ENCODE data around the gene PRELID2.

Gene PRELID2

DNA sequence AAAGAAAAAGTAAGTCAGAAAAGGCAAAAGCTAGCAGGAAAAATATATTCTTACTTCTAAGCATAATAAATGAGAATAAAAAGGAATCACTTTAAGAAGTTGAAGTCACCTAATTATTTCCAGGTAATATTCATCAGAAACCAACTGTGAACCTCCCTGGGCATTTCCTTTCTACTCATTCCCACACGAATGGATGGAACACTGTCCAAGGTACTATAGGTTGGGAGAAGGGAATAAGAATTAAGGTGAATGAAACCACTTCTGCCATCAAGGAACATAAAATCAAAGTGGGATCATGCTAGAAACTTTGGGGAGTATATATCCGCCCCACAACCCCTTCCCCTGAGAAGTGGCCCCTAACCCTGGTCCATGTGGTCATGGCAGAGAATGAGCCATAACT lies 41.6 kb downstream of the PRELID2 start:
- TF ChIP-seq, protein P1, sequence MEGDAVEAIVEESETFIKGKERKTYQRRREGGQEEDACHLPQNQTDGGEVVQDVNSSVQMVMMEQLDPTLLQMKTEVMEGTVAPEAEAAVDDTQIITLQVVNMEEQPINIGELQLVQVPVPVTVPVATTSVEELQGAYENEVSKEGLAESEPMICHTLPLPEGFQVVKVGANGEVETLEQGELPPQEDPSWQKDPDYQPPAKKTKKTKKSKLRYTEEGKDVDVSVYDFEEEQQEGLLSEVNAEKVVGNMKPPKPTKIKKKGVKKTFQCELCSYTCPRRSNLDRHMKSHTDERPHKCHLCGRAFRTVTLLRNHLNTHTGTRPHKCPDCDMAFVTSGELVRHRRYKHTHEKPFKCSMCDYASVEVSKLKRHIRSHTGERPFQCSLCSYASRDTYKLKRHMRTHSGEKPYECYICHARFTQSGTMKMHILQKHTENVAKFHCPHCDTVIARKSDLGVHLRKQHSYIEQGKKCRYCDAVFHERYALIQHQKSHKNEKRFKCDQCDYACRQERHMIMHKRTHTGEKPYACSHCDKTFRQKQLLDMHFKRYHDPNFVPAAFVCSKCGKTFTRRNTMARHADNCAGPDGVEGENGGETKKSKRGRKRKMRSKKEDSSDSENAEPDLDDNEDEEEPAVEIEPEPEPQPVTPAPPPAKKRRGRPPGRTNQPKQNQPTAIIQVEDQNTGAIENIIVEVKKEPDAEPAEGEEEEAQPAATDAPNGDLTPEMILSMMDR (IDR thresholded peaks at IDR 0.05; ENCODE audit: insufficient read depth, low read length, poor library complexity, severe bottlenecking), result no peak
- Histone ChIP-seq H3K4me3 (replicated peaks; ENCODE audit: low read depth, low read length) (no peak overlapping the region), H3K36me3 (ENCODE audit: control insufficient read depth, insufficient read depth, low read length) (no peaks in the 10 kb centered on the region), H3K27me3 (replicated peaks; ENCODE audit: control insufficient read depth, insufficient read depth, low read length) (no peaks in the 10 kb centered on the region; the same call in 1 of the 2 replicates)
- DNase-seq (ENCODE audit: extremely low read depth, insufficient read length), result no peak

DNA sequence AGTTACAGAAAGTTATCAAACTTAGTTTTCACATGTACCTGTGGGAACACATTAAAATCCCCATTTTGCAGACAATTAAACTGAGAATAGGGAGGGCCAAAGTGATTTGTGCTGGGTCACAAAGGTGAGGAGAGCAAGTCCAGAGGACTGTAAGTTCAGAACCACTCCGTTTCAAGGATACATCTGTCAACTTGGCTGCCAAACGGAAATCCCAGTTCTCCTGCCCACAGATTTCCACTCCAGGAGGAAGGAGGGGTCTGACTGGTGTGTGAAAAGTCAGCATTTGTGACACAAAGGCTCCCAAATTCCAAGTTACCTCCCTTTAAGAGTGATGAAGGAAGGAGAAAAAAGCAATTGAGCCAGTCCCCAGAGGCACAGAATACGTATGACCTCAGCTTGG lies 42.3 kb downstream of the PRELID2 start:
- H3K4me3 ChIP-seq (replicated peaks; ENCODE audit: low read depth, low read length), result no peak overlapping the region
- no peak for DNase-seq (ENCODE audit: extremely low read depth, insufficient read length)
- H3K36me3 ChIP-seq (ENCODE audit: control insufficient read depth, insufficient read depth, low read length), result no peaks in the 10 kb centered on the region
- H3K27me3 ChIP-seq (replicated peaks; ENCODE audit: control insufficient read depth, insufficient read depth, low read length), result no peaks in the 10 kb centered on the region; the same call in 1 of the 2 replicates
- TF ChIP-seq, protein P1 (IDR thresholded peaks at IDR 0.05; ENCODE audit: insufficient read depth, low read length, poor library complexity, severe bottlenecking), result no peak

DNA sequence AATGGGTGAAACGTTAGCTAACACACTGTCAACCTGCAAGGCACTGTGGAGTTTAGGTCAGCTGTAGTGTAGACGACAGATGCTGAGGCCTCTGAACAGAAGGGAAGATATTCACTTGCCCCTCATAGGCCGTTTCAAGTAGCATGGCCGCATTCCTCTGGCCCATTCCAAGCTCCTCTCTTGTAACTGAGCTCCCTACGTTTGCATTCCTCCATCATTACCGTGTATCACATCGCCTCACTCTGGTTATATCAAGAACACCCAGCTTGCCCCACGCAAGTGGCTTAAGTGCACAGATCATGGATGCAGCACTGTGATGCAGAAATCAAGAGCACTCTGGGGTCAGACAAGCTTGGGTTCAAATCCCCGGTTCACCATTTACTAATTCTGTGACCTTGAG lies 43.3 kb downstream of the PRELID2 start:
- no peaks in the 10 kb centered on the region for H3K36me3 ChIP-seq (ENCODE audit: control insufficient read depth, insufficient read depth, low read length)
- TF ChIP-seq, protein P1 (IDR thresholded peaks at IDR 0.05; ENCODE audit: insufficient read depth, low read length, poor library complexity, severe bottlenecking), result no peak
- no peak for DNase-seq (ENCODE audit: extremely low read depth, insufficient read length)
- H3K4me3 ChIP-seq (replicated peaks; ENCODE audit: low read depth, low read length), result no peak overlapping the region
- H3K27me3 ChIP-seq (replicated peaks; ENCODE audit: control insufficient read depth, insufficient read depth, low read length), result no peaks in the 10 kb centered on the region; the same call in 1 of the 2 replicates

DNA sequence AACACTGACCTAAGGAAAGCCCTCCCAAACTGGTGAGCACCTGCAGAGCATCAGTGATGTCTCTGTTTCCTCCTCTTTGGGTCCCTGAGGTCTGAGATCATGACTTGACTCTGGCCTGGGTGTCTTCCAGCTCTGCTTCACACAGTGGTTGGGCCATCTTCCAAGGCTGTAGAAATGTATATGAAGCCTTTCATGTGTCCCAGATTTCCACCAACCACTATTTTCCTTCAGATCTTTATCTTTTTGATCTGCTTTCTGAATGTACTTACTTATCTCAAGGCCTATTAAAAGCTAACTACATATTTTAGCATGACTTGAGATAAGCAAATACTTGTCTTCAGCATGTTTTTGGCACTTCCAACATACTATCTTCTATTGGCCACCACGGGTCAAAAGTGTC lies 47.1 kb downstream of the PRELID2 start:
- DNase-seq (ENCODE audit: extremely low read depth, insufficient read length), result no peak
- Histone ChIP-seq H3K4me3 (replicated peaks; ENCODE audit: low read depth, low read length) (no peak overlapping the region), H3K36me3 (ENCODE audit: control insufficient read depth, insufficient read depth, low read length) (no peaks in the 10 kb centered on the region), H3K27me3 (replicated peaks; ENCODE audit: control insufficient read depth, insufficient read depth, low read length) (no peaks in the 10 kb centered on the region)
- TF ChIP-seq, protein P1 (IDR thresholded peaks at IDR 0.05; ENCODE audit: insufficient read depth, low read length, poor library complexity, severe bottlenecking), result no peak

DNA sequence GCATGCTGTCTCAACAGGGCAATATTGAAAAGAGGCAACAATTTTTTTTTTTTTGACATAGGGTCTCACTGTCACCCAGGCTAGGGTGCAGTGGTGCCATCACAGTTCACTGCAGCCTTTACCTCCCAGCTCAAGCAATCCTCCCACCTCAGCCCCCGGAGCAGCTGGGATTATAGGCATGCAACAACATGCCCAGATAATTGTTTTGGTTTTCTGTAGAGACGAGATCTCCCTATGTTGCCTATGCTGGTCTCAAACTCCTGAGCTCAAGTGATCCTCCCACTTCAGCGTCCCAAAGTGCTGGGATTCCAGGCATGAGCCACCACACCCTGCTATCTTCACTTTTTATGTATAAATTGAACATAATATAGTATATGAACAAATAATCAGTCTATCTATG lies 47.6 kb downstream of the PRELID2 start:
- TF ChIP-seq, protein P1 (IDR thresholded peaks at IDR 0.05; ENCODE audit: insufficient read depth, low read length, poor library complexity, severe bottlenecking), result no peak
- Histone ChIP-seq H3K27me3 (replicated peaks; ENCODE audit: control insufficient read depth, insufficient read depth, low read length) (no peaks in the 10 kb centered on the region), H3K36me3 (ENCODE audit: control insufficient read depth, insufficient read depth, low read length) (no peaks in the 10 kb centered on the region), H3K4me3 (replicated peaks; ENCODE audit: low read depth, low read length) (no peak overlapping the region)
- DNase-seq (ENCODE audit: extremely low read depth, insufficient read length), result no peak

DNA sequence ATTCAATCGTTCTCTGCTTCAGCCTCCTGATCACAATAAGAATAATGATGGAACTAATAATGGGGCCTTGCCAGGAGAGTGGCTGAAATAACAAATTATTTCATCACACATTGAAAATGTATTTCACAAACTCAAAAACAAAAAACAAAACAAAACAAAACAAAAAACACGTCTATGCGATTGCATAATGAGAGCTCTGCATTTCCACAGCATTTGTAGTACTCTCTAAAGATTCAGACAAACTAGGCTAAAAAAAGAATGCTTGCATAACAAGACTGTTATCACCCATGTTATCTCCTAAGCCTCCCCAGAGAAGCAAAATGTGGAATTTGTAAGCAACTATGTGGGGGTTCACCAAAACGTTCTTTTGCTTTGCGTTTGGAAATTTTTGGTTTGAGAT lies 48.1 kb downstream of the PRELID2 start:
- DNase-seq (ENCODE audit: extremely low read depth, insufficient read length), result no peak
- Histone ChIP-seq H3K27me3 (replicated peaks; ENCODE audit: control insufficient read depth, insufficient read depth, low read length) (no peaks in the 10 kb centered on the region), H3K36me3 (ENCODE audit: control insufficient read depth, insufficient read depth, low read length) (no peaks in the 10 kb centered on the region), H3K4me3 (replicated peaks; ENCODE audit: low read depth, low read length) (no peak overlapping the region)
- TF ChIP-seq, protein P1 (IDR thresholded peaks at IDR 0.05; ENCODE audit: insufficient read depth, low read length, poor library complexity, severe bottlenecking), result no peak
